ENCODE results near the gene SPRR2A. TPM values are rescaled to one million over a fixed set of nuclear protein-coding genes. Genes with fewer than 3 reads are reported as not detected.
"Not testable (repeated sequence)": the region's sequence is repeated elsewhere in the genome, so short reads cannot be mapped to it uniquely, and the experiment has no call there.

SPRR2A gene
- total and polyA plus RNA-seq, 2 of the 13 experiments (the other 11 are each of a cell fraction or from before 2014, with no cell fraction given), result not detected

DNA sequence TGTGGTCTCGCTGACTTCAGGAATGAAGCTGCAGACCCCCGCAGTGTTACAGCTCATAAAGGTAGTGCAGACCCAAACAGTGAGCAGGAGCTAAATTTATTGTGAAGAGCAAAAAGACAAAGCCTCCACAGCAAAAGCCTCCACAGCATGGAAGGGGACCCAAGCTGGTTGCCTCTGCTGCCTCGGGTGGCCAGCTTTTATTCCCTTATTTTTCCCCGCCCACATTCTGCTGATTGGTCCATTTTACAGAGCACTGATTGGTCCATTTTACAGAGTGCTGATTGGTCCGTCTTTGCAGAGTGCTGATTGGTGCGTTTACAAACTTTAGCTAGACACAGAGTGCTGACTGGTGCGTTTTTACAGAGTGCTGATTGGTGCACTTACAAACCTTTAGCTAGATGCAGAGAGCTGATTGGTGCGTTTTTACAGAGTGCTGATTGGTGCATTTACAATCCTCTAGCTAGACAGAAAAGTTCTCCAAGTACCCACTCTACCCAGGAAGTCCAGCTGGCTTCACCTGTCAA, 46.0 kb downstream of the SPRR2A start:
- H3K9me3 ChIP-seq (ENCODE audit: low read length); ATAC-seq; H3K27me3 ChIP-seq (ENCODE audit: control insufficient read depth in 1 of 2, insufficient read depth in 2 of 2, low read length in 2 of 2); intact Hi-C loops (cut with micrococcal nuclease; ENCODE audit: unreplicated experiment); BruUV-seq (replicated peaks); H3K27ac ChIP-seq (ENCODE audit: extremely low read length, insufficient read depth, low read length); FAIRE-seq; H3K4me2 ChIP-seq (ENCODE audit: low read depth, low read length); H3K36me3 ChIP-seq (replicated peaks in 1 of 2; ENCODE audit: control insufficient read depth in 1 of 2, insufficient read depth in 2 of 2, low read length in 2 of 2); in situ Hi-C loops (cut with HindIII; ENCODE audit: extremely low pct_ligation_motif_present, low pct_unique_long_range_greater_than_20kb); H3K4me3 ChIP-seq (replicated peaks in 1 of 3; ENCODE audit: insufficient read depth in 1 of 3, low read depth in 2 of 3, low read length in 3 of 3); CTCF ChIA-PET (ENCODE audit: low intra/inter-chr PET ratio, low total read pairs); H3K4me1 ChIP-seq (ENCODE audit: insufficient read depth, low read length); H3K79me2 ChIP-seq (ENCODE audit: insufficient read depth, low read length); DNase-seq (ENCODE audit: low spot score); POLR2A ChIA-PET; H2AFZ ChIP-seq (ENCODE audit: low read length); H3K9ac ChIP-seq (ENCODE audit: insufficient read depth, low read depth, low read length); H4K20me1 ChIP-seq (ENCODE audit: insufficient read depth, low read length): not testable (repeated sequence)
- TF ChIP-seq MAFK (conservative IDR thresholded peaks at IDR 0.05 in 1 of 2, IDR thresholded peaks at IDR 0.05 in 1 of 2; ENCODE audit: low read length in 2 of 2) (peak in 1 of 2 experiments; percentile 60; a peak in 3 of 4 replicates), MAFF (IDR thresholded peaks at IDR 0.05; ENCODE audit: low read depth, low read length) (peak; percentile 43; the same call in 1 of the 2 replicates)
- 15% methylated on average over 8 of the region's 8 CpGs for WGBS (ENCODE audit: low lambda C conversion rate)

Small RNA genes lying within 50 kb of the gene (small RNA-seq; reads per million reads assigned to genes)
- gene AL356867.1 (ENCODE audit: insufficient read depth in 2 of 3, insufficient read length in 3 of 3, low read depth in 2 of 3, low replicate concordance in 1 of 3) (0 reads per million in 3 experiments), gene RF00322 (ENCODE audit: insufficient read depth in 2 of 3, insufficient read length in 3 of 3, low read depth in 2 of 3, low replicate concordance in 1 of 3) (0 reads per million in 3 experiments)

Other genes with a start within 250 kb of the SPRR2A start
- not detected in 2 replicates for gene LCE1B, start 245.5 kb downstream of the SPRR2A start, total RNA-seq (2016; rRNA removed; fragmentation: Illumina TruSeq; extraction: Trizol)
- gene LCE1B, start 245.5 kb downstream of the SPRR2A start, polyA plus RNA-seq (2011; rRNA removed), result not detected in 2 replicates
- gene LCE1A, start 230.0 kb downstream of the SPRR2A start, total RNA-seq (2016; rRNA removed; fragmentation: Illumina TruSeq; extraction: Trizol), result not detected in 2 replicates
- gene LCE1A, start 230.0 kb downstream of the SPRR2A start, polyA plus RNA-seq (2011; rRNA removed), result not detected in 2 replicates
- not detected in 2 replicates for gene LCE6A, start 214.7 kb downstream of the SPRR2A start, total RNA-seq (2016; rRNA removed; fragmentation: Illumina TruSeq; extraction: Trizol)
- not detected in 2 replicates for gene LCE6A, start 214.7 kb downstream of the SPRR2A start, polyA plus RNA-seq (2011; rRNA removed)
- not detected in 2 replicates for gene LCE7A, start 197.5 kb downstream of the SPRR2A start, total RNA-seq (2016; rRNA removed; fragmentation: Illumina TruSeq; extraction: Trizol)
- not detected in 2 replicates for gene LCE7A, start 197.5 kb downstream of the SPRR2A start, polyA plus RNA-seq (2011; rRNA removed)
- not detected in 2 replicates for gene SMCP, start 179.2 kb downstream of the SPRR2A start, total RNA-seq (2016; rRNA removed; fragmentation: Illumina TruSeq; extraction: Trizol)
- not detected in 2 replicates for gene SMCP, start 179.2 kb downstream of the SPRR2A start, polyA plus RNA-seq (2011; rRNA removed)
- not detected in 2 replicates for gene IVL, start 149.0 kb downstream of the SPRR2A start, total RNA-seq (2016; rRNA removed; fragmentation: Illumina TruSeq; extraction: Trizol)
- gene IVL, start 149.0 kb downstream of the SPRR2A start, polyA plus RNA-seq (2011; rRNA removed), result not detected in 2 replicates
- gene SPRR5, start 110.3 kb downstream of the SPRR2A start, total RNA-seq (2016; rRNA removed; fragmentation: Illumina TruSeq; extraction: Trizol), result not detected in 2 replicates
- gene SPRR5, start 110.3 kb downstream of the SPRR2A start, polyA plus RNA-seq (2011; rRNA removed), result not detected in 2 replicates
- not detected in 2 replicates for gene SPRR4, start 86.9 kb downstream of the SPRR2A start, total RNA-seq (2016; rRNA removed; fragmentation: Illumina TruSeq; extraction: Trizol)
- not detected in 2 replicates for gene SPRR4, start 86.9 kb downstream of the SPRR2A start, polyA plus RNA-seq (2011; rRNA removed)
- not detected in 2 replicates for gene SPRR1A, start 73.4 kb downstream of the SPRR2A start, total RNA-seq (2016; rRNA removed; fragmentation: Illumina TruSeq; extraction: Trizol)
- gene SPRR1A, start 73.4 kb downstream of the SPRR2A start, polyA plus RNA-seq (2011; rRNA removed), result not detected in 2 replicates
- not detected in 2 replicates for gene SPRR3, start 55.8 kb downstream of the SPRR2A start, total RNA-seq (2016; rRNA removed; fragmentation: Illumina TruSeq; extraction: Trizol)
- not detected in 2 replicates for gene SPRR3, start 55.8 kb downstream of the SPRR2A start, polyA plus RNA-seq (2011; rRNA removed)
- gene SPRR1B, start 26.3 kb downstream of the SPRR2A start, total RNA-seq (2016; rRNA removed; fragmentation: Illumina TruSeq; extraction: Trizol), result not detected in 2 replicates
- not detected in 2 replicates for gene SPRR1B, start 26.3 kb downstream of the SPRR2A start, polyA plus RNA-seq (2011; rRNA removed)
- gene SPRR2D, start 16.4 kb downstream of the SPRR2A start, total RNA-seq (2016; rRNA removed; fragmentation: Illumina TruSeq; extraction: Trizol), result not detected in 2 replicates
- gene SPRR2D, start 16.4 kb downstream of the SPRR2A start, polyA plus RNA-seq (2011; rRNA removed), result not detected in 2 replicates
- not detected in 2 replicates for gene SPRR2B, start 14.1 kb upstream of the SPRR2A start, total RNA-seq (2016; rRNA removed; fragmentation: Illumina TruSeq; extraction: Trizol)
- not detected in 2 replicates for gene SPRR2B, start 14.1 kb upstream of the SPRR2A start, polyA plus RNA-seq (2011; rRNA removed)
- not detected in 2 replicates for gene SPRR2E, start 37.0 kb upstream of the SPRR2A start, total RNA-seq (2016; rRNA removed; fragmentation: Illumina TruSeq; extraction: Trizol)
- gene SPRR2E, start 37.0 kb upstream of the SPRR2A start, polyA plus RNA-seq (2011; rRNA removed), result not detected in 2 replicates
- gene SPRR2F, start 56.0 kb upstream of the SPRR2A start, total RNA-seq (2016; rRNA removed; fragmentation: Illumina TruSeq; extraction: Trizol), result not detected in 2 replicates
- not detected in 2 replicates for gene SPRR2F, start 56.0 kb upstream of the SPRR2A start, polyA plus RNA-seq (2011; rRNA removed)
- gene SPRR2G, start 93.4 kb upstream of the SPRR2A start, total RNA-seq (2016; rRNA removed; fragmentation: Illumina TruSeq; extraction: Trizol), result not detected in 2 replicates
- not detected in 2 replicates for gene SPRR2G, start 93.4 kb upstream of the SPRR2A start, polyA plus RNA-seq (2011; rRNA removed)
- gene LELP1, start 145.9 kb upstream of the SPRR2A start, total RNA-seq (2016; rRNA removed; fragmentation: Illumina TruSeq; extraction: Trizol), result not detected in 2 replicates
- gene LELP1, start 145.9 kb upstream of the SPRR2A start, polyA plus RNA-seq (2011; rRNA removed), result not detected in 2 replicates
- gene PRR9, start 160.1 kb upstream of the SPRR2A start, total RNA-seq (2016; rRNA removed; fragmentation: Illumina TruSeq; extraction: Trizol), result not detected in 2 replicates
- not detected in 2 replicates for gene PRR9, start 160.1 kb upstream of the SPRR2A start, polyA plus RNA-seq (2011; rRNA removed)
- not detected in 2 replicates for gene LORICRIN, start 202.2 kb upstream of the SPRR2A start, total RNA-seq (2016; rRNA removed; fragmentation: Illumina TruSeq; extraction: Trizol)
- not detected in 2 replicates for gene LORICRIN, start 202.2 kb upstream of the SPRR2A start, polyA plus RNA-seq (2011; rRNA removed)

Data from HepG2 (cell line).